HCT116 (cell line): ENCODE results near the gene ST6GALNAC4. TPM values are rescaled to one million over a fixed set of nuclear protein-coding genes. Genes with fewer than 3 reads are reported as not detected.

Source experiments
- ATAC-seq: fragments of 200-7000 bp; cut with Tn5 transposase; 2 replicates; pipeline ENCODE4 v1.9.1; 2020; ENCODE audit warnings: mild to moderate bottlenecking, moderate library complexity
- BruUV-seq: library from RNA; stranded (reverse); fragments of 400-500 nt; replicated peaks from 2 replicates; lab custom pipeline; 2021; lab: Mats Ljungman, UMichigan
- CTCF ChIA-PET: fragments of 300-600 bp; sonication (Branson Sonifier 250); formaldehyde crosslinking; loops from one replicate; lab custom pipeline; 2021; ENCODE audit warnings: antibody characterized with exemption; lab: Charles Lee
- POLR2A ChIA-PET: fragments of 300-600, 350-600 bp; sonication (Branson Sonifier 250); formaldehyde crosslinking; loops from one replicate; lab custom pipeline; 2021; ENCODE audit warnings: antibody characterized with exemption; lab: Charles Lee
- RAD21 ChIA-PET, 2 experiments: fragments of 300-600 bp; sonication (Branson Sonifier 250); formaldehyde crosslinking; loops; one replicate each; lab custom pipeline; 2023; ENCODE audit warnings: low total read pairs in 2 of 2; ENCODE audit not compliant: uncharacterized antibody in 2 of 2, unreplicated experiment in 2 of 2, low non-redundant PET in 1 of 2; lab: Charles Lee
- DNase-seq: peaks from one replicate; pipeline ENCODE4 v3.0.0-alpha.2; 2010; ENCODE audit warnings: low read depth, low spot score
- H2AFZ ChIP-seq: fragments of 200-600 bp; shearing (Covaris generic), sonication (generic); 2 replicates; pipeline ENCODE4 v1.6.1; 2017; ENCODE audit warnings: low read depth, mixed run types, mixed read lengths, antibody characterized with exemption, low read length; ENCODE audit not compliant: poor library complexity, severe bottlenecking
- H3K27ac ChIP-seq: 2 replicates; pipeline ENCODE4 v1.5.1; 2012; ENCODE audit warnings: low read depth, low read length
- H3K27me3 ChIP-seq: fragments of 200-600 bp; sonication (generic); 2 replicates; pipeline ENCODE4 v1.6.1; 2016; ENCODE audit warnings: mixed run types, low read length, mixed read lengths; ENCODE audit not compliant: insufficient read depth
- H3K36me3 ChIP-seq, 2 experiments: fragments of 200-500 bp in 1 of 2; fragments of 200-600 bp in 1 of 2; sonication (Bioruptor generic) in 1 of 2; sonication (generic) in 1 of 2; 2 replicates each; pipeline versions ENCODE4 v1.5.1 to v1.6.1; 2014 to 2016; ENCODE audit warnings: low read length in 2 of 2, inconsistent platforms in 1 of 2, mixed read lengths in 1 of 2, mixed run types in 1 of 2; ENCODE audit not compliant: insufficient read depth in 2 of 2, control insufficient read depth in 1 of 2
- H3K4me1 ChIP-seq, 2 experiments: fragments of 200-600 bp in 1 of 2; sonication (generic) in 1 of 2; 2 replicates each; pipeline versions ENCODE4 v1.5.1 to v1.6.1; 2012 to 2017; ENCODE audit warnings: low read length in 2 of 2, inconsistent platforms in 1 of 2, mild to moderate bottlenecking in 1 of 2, mixed read lengths in 1 of 2, mixed run types in 1 of 2, moderate library complexity in 1 of 2; ENCODE audit not compliant: insufficient read depth in 2 of 2, control insufficient read depth in 1 of 2
- H3K4me2 ChIP-seq: fragments of 200-600 bp; sonication (generic); 2 replicates; pipeline ENCODE4 v1.6.1; 2017; ENCODE audit warnings: mixed run types, low read length, mixed read lengths
- H3K4me3 ChIP-seq, 2 experiments: fragments of 200-600 bp in 1 of 2; sonication (generic) in 1 of 2; replicated peaks in 1 of 2; 2 replicates each; pipeline ENCODE4 v1.5.1; 2011 to 2016; ENCODE audit warnings: low read length in 2 of 2, control low read depth in 1 of 2, low read depth in 1 of 2, mild to moderate bottlenecking in 1 of 2, mixed read lengths in 1 of 2, mixed run types in 1 of 2
- H3K79me2 ChIP-seq: fragments of 200-600 bp; sonication (generic); 2 replicates; pipeline ENCODE4 v1.6.1; 2017; ENCODE audit warnings: mild to moderate bottlenecking, mixed run types, low read length, moderate library complexity, mixed read lengths; ENCODE audit not compliant: insufficient read depth
- H3K9ac ChIP-seq: fragments of 200-600 bp; sonication (generic); 2 replicates; pipeline ENCODE4 v1.6.1; 2016; ENCODE audit warnings: low read length, mixed read lengths
- H3K9me2 ChIP-seq: fragments of 200-600 bp; sonication (generic), shearing (Covaris generic); 2 replicates; pipeline ENCODE4 v1.6.1; 2017; ENCODE audit warnings: mixed run types, mild to moderate bottlenecking, moderate library complexity; ENCODE audit not compliant: insufficient read depth
- H3K9me3 ChIP-seq, 2 experiments: fragments of 200-500 bp in 1 of 2; fragments of 200-600 bp in 1 of 2; sonication (Bioruptor generic) in 1 of 2; sonication (generic) in 1 of 2; 2 replicates each; pipeline ENCODE4 v1.6.1; 2014 to 2017; ENCODE audit warnings: low read length in 2 of 2, mixed read lengths in 2 of 2, inconsistent platforms in 1 of 2, low read depth in 1 of 2, mild to moderate bottlenecking in 1 of 2, mixed run types in 1 of 2, moderate library complexity in 1 of 2; ENCODE audit not compliant: control insufficient read depth in 1 of 2, insufficient read depth in 1 of 2
- H4K20me1 ChIP-seq: fragments of 200-600 bp; sonication (generic), shearing (Covaris generic); 2 replicates; pipeline ENCODE4 v1.6.1; 2017; ENCODE audit warnings: mixed run types, mild to moderate bottlenecking, moderate library complexity; ENCODE audit not compliant: insufficient read depth
- CBX3 ChIP-seq: IDR thresholded peaks from 2 replicates; pipeline ENCODE4 v1.6.1; 2012; ENCODE audit warnings: low read depth
- EZH2phosphoT487 ChIP-seq: fragments of 200-600 bp; IDR thresholded peaks from 2 replicates; pipeline ENCODE4 v1.6.1; 2018; ENCODE audit warnings: antibody characterized with exemption, borderline replicate concordance
- POLR2AphosphoS5 ChIP-seq: IDR thresholded peaks from 2 replicates; pipeline ENCODE4 v1.6.1; 2011; ENCODE audit warnings: mild to moderate bottlenecking, low read depth, low read length, moderate library complexity
- SRF ChIP-seq: IDR thresholded peaks from 2 replicates; pipeline ENCODE4 v1.6.1; 2012; ENCODE audit warnings: low read depth
- TCF7L2 ChIP-seq: IDR thresholded peaks from 2 replicates; pipeline ENCODE4 v1.7.0; 2011; ENCODE audit warnings: borderline replicate concordance, inconsistent platforms; ENCODE audit not compliant: insufficient read depth, insufficient read length; ENCODE audit errors: extremely low read depth
- ZBTB33 ChIP-seq: IDR thresholded peaks from 2 replicates; pipeline ENCODE4 v1.6.1; 2011; ENCODE audit warnings: mild to moderate bottlenecking, low read length, moderate library complexity; ENCODE audit not compliant: insufficient replicate concordance; ENCODE audit errors: extremely low read depth
- intact Hi-C: fragments of 100-400 bp; cut with micrococcal nuclease; formaldehyde crosslinking; loops from 2 replicates; pipeline ENCODE4 v1.10.0; 2022
- total RNA-seq: library from RNA; stranded (reverse); gene quantifications from one replicate; pipeline ENCODE4 v1.2.1, GENCODE V29; 2021; ENCODE audit not compliant: unreplicated experiment

The ST6GALNAC4 gene
- total RNA-seq, 1 experiment from 2014 or later: 49.4 TPM

GRCh38 chr9:127919253-127919815 lies 2.5 kb upstream of the ST6GALNAC4 start:
- Histone ChIP-seq H3K9me3 (no peaks in the 10 kb centered on the region), H3K27ac (peak overlapping the region; percentile 96), H3K4me2 (peak overlapping the region; percentile 79), H2AFZ (no peak overlapping the region), H3K9me2 (no peaks in the 10 kb centered on the region), H3K4me1 (peaks cover 58 to 88% of the 10 kb centered on the region in 2 experiments)
- DNase-seq: peak; percentile 99
- ATAC-seq: peak; percentile 60
- TF ChIP-seq POLR2AphosphoS5: peak; percentile 70; the same call in 1 of the 2 replicates
- no peak for TF ChIP-seq CBX3
- no peak for TF ChIP-seq EZH2phosphoT487
- TF ChIP-seq SRF: no peak
- TF ChIP-seq ZBTB33: peak; percentile 59
- TF ChIP-seq TCF7L2: peak; percentile 58
- TF ChIP-seq, all 23 proteins: peak for 3
- peak overlapping the region in 1 of 2 experiments; percentile 37; a peak in 2 of 4 replicates for H3K4me3 ChIP-seq
- POLR2A ChIA-PET: interaction anchor here (0.6 to 1.8 kb wide), 10 partner anchors 9 to 357 kb away, joined by 3 to 6 read pairs (median 4); partner anchors contain the start of genes PIP5KL1, SLC25A25 and TOR2A
- RAD21 ChIA-PET: interaction anchor here in 1 of 2 experiments (0.7 to 0.9 kb wide), 2 partner anchors 10 to 185 kb away, joined by 3 to 4 read pairs; partner anchors contain the start of gene TOR2A
- CTCF ChIA-PET: interaction anchor here (0.8 to 3.0 kb wide), 7 partner anchors 115 to 414 kb away, joined by 3 to 14 read pairs (median 3); partner anchors contain the start of gene TOR2A
- peaks cover 0 to 7% of the 10 kb centered on the region in 2 experiments; a peak in 2 of 4 replicates for H3K36me3 ChIP-seq
- peaks cover 16% of the 10 kb centered on the region for H3K79me2 ChIP-seq
- H4K20me1 ChIP-seq: no peaks in the 10 kb centered on the region
- intact Hi-C loops: loop anchor here (2.0 to 5.0 kb wide), 3 partner anchors 117 to 357 kb away; partner anchors contain the start of genes CDK9 and FPGS
- no peaks in the 10 kb centered on the region for H3K27me3 ChIP-seq
- H3K9ac ChIP-seq: peak overlapping the region; percentile 68
- BruUV-seq: no TSS peak
